GM18526 (cell line): ENCODE measurements around the gene TRANK1.

Source experiments
- POLR2A ChIP-seq: IDR thresholded peaks from 3 replicates; pipeline ENCODE4 v1.6.1; 2011; ENCODE audit not compliant: insufficient read length; ENCODE audit errors: extremely low read depth

Gene TRANK1

GRCh38 chr3:36964817-36965216, 20.0 kb upstream of the TRANK1 start:
- no peak for TF ChIP-seq POLR2A

- no peak for TF ChIP-seq POLR2A
Measured at GRCh38 chr3:36964331-36964730, 19.5 kb upstream of the TRANK1 start.

GRCh38 chr3:36960502-36960901, 15.6 kb upstream of the TRANK1 start:
- no peak for TF ChIP-seq POLR2A

- TF ChIP-seq POLR2A: no peak
Measured at GRCh38 chr3:36959821-36960220, 15.0 kb upstream of the TRANK1 start.

DNA sequence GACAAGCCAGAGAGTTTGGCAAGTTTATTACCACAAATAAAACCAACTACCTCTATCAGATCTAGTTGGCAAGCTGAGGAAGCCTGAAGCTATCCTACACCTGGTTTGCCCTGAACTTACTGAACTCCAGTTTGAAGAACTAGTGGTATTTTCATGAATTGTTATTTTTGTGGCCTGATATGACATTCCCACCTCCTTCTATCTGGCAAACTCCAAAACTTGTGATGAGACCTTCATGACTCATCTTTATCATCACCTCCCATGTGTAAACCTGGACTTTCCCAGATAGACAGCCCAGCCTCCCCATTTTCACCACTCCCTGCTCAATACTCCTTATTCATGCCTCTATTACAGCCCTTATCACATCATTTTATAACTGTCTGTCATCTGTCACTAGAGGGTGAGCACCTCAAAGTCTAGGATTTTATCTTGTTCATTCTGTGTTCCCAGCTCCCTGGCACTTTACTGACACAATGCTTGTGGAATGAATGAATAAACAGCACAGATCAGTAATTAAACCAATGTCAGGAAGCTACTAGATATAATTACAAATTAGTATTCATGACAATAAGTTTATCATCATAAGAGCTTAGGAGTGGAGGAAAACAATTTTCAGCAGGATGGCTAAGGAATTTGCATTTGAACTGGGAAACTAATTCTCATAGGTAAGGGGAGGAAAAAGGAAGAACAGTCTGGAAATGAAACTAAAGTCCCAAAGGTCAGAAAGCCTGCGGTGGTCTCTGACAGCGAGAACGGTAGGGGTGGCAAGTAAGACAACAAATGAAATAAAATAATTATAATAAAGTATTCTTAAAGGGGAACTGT, 13.2 kb upstream of the TRANK1 start:
- no peak for TF ChIP-seq POLR2A

DNA sequence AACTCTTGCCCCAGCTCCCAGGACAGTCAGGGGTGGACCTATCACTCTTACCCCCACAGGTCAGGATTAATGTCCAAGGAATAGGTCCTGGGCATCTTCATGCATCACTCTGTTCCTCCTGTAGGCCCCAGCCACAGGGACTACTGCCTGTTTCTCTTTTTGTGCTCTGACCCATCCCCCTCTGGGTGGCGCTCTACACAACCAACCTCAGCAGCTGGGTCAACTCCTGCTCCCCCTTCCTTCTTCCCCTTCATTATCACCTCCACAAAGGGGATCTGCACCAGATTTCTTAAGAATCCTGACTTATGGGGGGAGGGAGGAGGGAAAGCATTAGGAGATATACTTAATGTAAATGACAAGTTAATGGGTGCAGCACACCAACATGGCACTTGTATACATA, 12.2 kb upstream of the TRANK1 start:
- no peak for TF ChIP-seq POLR2A

GRCh38 chr3:36956155-36956554, 11.3 kb upstream of the TRANK1 start:
- no peak for TF ChIP-seq POLR2A

DNA sequence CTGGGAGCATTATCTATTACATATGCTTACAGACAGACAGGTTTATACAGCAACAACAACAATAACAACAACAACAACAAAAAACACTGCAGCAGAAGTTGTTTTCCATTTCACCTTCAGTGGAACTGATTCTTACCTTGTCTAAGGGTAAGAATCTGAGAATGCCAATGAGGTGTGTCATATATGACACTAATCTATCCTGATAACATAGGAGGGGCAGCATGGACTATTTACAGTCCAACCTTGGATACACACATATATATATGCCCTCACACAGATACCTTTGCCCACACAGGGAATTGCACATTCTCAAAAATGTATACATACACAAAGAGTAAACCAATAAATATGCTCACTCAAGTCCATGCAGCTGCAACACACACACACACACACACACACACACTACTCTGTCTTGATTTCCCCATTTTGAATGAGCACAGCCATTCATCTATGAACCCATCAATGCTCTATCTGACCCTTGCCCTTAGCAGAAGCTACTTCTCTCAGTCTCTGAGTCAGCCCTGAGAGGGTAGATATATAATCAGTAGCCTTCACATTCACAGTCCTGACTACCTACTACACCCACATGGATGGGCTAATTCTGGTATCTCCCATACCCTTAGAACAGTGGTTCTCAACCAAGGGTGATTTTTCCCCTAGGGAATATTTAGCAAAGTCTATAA, 9.7 kb upstream of the TRANK1 start:
- TF ChIP-seq POLR2A: no peak

DNA sequence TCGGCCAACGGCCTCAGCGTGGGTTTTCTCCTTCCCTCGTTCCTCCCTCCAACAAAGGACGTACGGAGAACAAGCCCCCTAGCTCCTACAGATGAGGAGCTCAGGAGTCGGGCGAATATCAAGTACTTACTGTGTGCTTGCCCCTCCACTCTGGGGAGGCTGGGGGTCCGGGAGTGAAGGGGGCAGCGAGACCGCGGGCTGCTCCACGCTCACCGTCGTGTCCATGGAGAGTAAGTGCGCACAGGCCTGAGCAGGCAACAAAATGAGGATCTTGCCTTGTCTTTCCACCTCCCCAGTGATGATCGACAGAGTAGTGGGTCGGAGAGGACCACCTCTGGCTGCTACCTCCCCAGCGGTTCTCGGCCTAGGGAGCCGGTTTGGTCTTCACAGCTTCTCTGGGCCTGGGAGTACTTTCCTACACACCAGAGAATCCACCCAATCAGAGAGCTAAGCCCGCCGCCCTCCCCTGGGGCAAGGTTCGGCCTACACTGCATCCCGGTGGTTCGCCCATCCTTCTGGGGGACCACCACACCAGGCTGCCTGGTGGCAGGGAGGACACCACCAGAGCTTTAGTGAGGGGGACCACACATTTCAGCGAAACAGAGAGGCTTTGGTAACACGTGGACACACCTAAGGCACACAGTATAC, 603 bp upstream of the TRANK1 start:
- no peak for TF ChIP-seq POLR2A

DNA sequence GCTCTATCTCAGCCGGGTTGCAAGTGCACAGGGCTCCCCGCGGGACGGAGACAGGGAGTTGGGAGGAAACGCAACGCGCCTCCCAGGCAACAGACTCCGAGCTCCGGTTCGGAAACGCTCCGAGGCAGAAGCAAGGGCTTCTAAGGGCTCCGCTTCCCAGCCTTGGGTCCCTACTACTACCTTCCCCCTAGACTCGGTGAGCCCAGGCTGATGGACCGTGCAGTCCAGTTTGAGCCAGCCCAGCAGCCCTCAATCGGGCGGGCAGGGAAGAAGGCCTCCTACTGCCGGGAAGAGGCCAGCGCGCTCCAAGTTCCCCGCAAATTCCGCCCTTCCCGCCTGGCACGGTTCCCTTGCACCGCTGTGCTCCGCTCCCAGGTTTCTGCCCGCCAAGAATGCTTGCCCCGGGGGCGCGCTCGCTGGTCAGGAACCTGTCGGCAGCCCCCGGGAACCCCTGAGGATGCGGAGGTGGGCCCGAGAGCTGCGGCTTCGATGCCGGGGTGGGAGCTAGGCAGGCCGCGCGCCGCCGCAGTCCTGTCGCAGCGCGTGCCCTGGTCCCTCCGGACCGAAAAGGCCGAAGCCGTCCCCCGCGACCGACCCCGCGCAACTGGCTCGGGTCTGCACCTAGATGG, 728 bp downstream of the TRANK1 start:
- TF ChIP-seq POLR2A: no peak

- TF ChIP-seq POLR2A: no peak
Measured at GRCh38 chr3:36943601-36944000, 1.3 kb downstream of the TRANK1 start.

DNA sequence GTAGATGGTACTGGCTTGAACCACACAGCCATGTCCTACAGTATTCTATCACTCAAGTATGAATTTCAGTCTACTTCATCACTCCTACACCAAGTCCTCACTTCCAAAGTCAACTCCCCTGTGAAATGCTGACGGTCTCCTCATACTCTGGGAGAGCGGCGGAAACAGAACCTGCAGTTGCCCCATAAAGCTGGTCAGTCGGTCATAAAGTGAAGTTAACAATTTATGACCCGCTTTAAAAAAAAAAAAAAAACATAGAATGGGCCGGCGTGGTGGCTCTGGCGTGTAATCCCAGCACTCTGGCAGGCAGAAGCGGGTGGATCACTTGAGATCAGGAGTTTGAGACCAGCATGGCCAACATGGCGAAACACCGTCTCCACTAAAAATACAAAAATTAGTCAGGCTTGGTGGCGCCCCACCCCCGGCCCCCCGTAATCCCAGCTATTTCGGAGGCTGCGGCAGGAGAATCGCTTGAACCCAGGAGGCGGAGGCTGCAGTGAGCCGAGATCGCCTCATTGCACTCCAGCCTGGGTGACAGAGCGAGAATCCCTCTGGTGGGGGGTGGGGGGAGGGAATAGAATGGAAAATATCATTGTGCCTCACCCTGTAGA, 2.1 kb downstream of the TRANK1 start:
- no peak for TF ChIP-seq POLR2A

DNA sequence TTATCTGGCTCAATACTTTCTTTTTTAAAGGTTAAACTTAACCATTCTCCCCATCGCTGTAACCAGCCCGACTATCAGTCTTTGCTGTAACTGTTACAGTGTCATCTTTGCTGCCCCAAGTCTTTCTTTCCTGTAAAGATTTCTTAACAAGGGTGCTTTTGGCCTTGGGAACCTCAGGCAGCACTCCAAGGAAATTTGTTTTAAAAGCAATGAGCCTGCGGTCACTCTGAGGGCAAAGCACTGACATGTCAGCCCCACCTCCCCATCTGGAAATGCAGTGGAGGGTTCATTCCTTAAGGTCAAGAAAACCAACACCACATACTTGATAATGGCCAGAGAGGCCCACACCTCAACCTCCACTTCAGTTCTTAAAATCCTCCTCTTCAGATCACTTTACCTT, 3.2 kb downstream of the TRANK1 start:
- no peak for TF ChIP-seq POLR2A

DNA sequence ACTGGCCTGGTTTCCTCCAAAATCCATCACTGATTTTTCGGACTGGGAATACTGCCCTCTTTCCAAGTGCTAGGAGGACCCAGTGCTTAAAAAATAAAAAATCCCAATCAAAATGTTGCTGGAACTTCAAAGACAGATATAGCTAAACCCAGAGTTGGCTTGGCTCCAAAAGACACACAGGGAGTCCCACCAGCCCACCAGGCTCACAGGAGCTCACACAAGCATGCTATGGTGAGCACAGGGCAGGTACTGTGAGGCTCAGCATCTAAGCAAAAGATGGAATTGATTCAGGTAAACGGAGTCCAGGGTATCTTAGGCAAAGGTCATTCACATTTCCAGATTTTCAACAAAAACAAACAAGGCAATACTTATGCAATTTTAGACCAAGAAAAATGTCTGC, 3.7 kb downstream of the TRANK1 start:
- TF ChIP-seq POLR2A: no peak

DNA sequence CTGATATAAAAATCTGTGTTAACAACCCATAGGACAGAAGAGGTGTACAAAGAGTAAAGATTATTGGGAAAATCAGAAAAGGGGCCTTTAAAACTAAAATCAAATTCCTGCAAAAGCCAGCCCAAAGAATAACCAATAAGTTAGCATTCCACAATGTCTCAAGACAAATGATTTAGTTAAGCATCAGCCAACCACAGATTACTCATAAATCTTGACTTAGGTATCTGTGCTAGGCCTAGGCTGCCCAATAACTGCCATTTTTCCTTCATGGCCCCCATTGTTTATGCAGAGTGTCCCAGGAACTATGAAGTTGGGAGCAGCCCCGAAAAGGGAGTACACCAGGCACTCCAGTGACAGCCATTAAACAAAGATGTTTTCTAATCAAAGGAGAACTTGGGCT, 7.4 kb downstream of the TRANK1 start:
- no peak for TF ChIP-seq POLR2A
